OCI-LY1 (cell line): ENCODE results near the gene HOXA7.

Source experiments
- H2AFZ ChIP-seq: fragments of 200-600 bp; sonication (generic), shearing (Covaris generic); 2 replicates; pipeline ENCODE4 v1.6.0; 2014; ENCODE audit warnings: antibody characterized with exemption, mild to moderate bottlenecking, low read length
- H3F3A ChIP-seq: fragments of 200-600 bp; sonication (generic), shearing (Covaris generic); 2 replicates; pipeline ENCODE4 v1.6.0; 2014; ENCODE audit warnings: mild to moderate bottlenecking, antibody characterized with exemption, low read length, moderate library complexity; ENCODE audit not compliant: insufficient read depth
- H3K27ac ChIP-seq: fragments of 200-600 bp; sonication (generic); 2 replicates; pipeline ENCODE4 v1.5.1; 2014; ENCODE audit warnings: low read length, mixed run types, mild to moderate bottlenecking, low read depth; ENCODE audit not compliant: poor library complexity, severe bottlenecking
- H3K27me3 ChIP-seq: fragments of 200-600 bp; sonication (generic); 2 replicates; pipeline ENCODE4 v1.6.0; 2014; ENCODE audit warnings: antibody characterized with exemption, mild to moderate bottlenecking, low read length, moderate library complexity; ENCODE audit not compliant: insufficient read depth
- H3K36me3 ChIP-seq: fragments of 200-600 bp; sonication (generic); 2 replicates; pipeline ENCODE4 v1.6.1; 2014; ENCODE audit warnings: mild to moderate bottlenecking, antibody characterized with exemption, low read length, moderate library complexity, mixed read lengths; ENCODE audit not compliant: insufficient read depth
- H3K4me1 ChIP-seq: fragments of 200-600 bp; sonication (generic); 2 replicates; pipeline ENCODE4 v1.5.1; 2014; ENCODE audit warnings: mild to moderate bottlenecking, low read length, moderate library complexity; ENCODE audit not compliant: insufficient read depth, severe bottlenecking
- H3K4me2 ChIP-seq: fragments of 200-600 bp; sonication (generic), shearing (Covaris generic); 2 replicates; pipeline ENCODE4 v1.6.1; 2014; ENCODE audit warnings: low read length
- H3K4me3 ChIP-seq: fragments of 200-600 bp; sonication (generic); 2 replicates; pipeline ENCODE4 v1.5.1; 2014; ENCODE audit warnings: low read length, low read depth, mild to moderate bottlenecking, mixed read lengths; ENCODE audit not compliant: poor library complexity, severe bottlenecking
- H3K79me2 ChIP-seq: fragments of 200-600 bp; shearing (Covaris generic); 2 replicates; pipeline ENCODE4 v1.6.1; 2016; ENCODE audit warnings: mixed run types, low read length, mixed read lengths; ENCODE audit not compliant: insufficient read depth
- H3K9ac ChIP-seq: fragments of 200-600 bp; sonication (generic), shearing (Covaris generic); 2 replicates; pipeline ENCODE4 v1.6.1; 2014; ENCODE audit warnings: mild to moderate bottlenecking, low read length, mixed read lengths
- H3K9me2 ChIP-seq: fragments of 200-600 bp; sonication (generic), shearing (Covaris generic); 2 replicates; pipeline ENCODE4 v1.6.1; 2014; ENCODE audit warnings: low read depth, mild to moderate bottlenecking, low read length, mixed read lengths
- H3K9me3 ChIP-seq: fragments of 200-600 bp; shearing (Covaris generic); 2 replicates; pipeline ENCODE4 v1.6.1; 2014; ENCODE audit warnings: low read length, mixed read lengths
- H4K20me1 ChIP-seq: fragments of 200-600 bp; sonication (generic), shearing (Covaris generic); 2 replicates; pipeline ENCODE4 v1.6.0; 2016; ENCODE audit warnings: mild to moderate bottlenecking, low read length; ENCODE audit not compliant: insufficient read depth
- CTCF ChIP-seq: fragments of 200-600 bp; sonication (generic), shearing (Covaris generic); IDR thresholded peaks from 2 replicates; pipeline ENCODE4 v1.5.1; 2017; ENCODE audit warnings: mild to moderate bottlenecking, antibody characterized with exemption, low read length, moderate library complexity, mixed read lengths
- EZH2 ChIP-seq: fragments of 200-600 bp; sonication (generic), shearing (Covaris generic); IDR thresholded peaks from 2 replicates; pipeline ENCODE4 v1.8.0; 2017; ENCODE audit warnings: borderline replicate concordance, mixed run types, mild to moderate bottlenecking, antibody characterized with exemption, low read length, moderate library complexity, mixed read lengths

The HOXA7 gene

GRCh38 chr7:27131390-27131819, 25.1 kb downstream of the HOXA7 start:
- Histone ChIP-seq H3K36me3 (no peaks in the 10 kb centered on the region), H3K4me1 (no peaks in the 10 kb centered on the region), H3K9me2 (no peaks in the 10 kb centered on the region), H3K9ac (no peak overlapping the region), H2AFZ (no peak overlapping the region), H3K9me3 (no peaks in the 10 kb centered on the region), H3K4me2 (no peak overlapping the region), H3F3A (no peaks in the 10 kb centered on the region), H3K27me3 (no peaks in the 10 kb centered on the region), H3K79me2 (no peaks in the 10 kb centered on the region), H3K4me3 (no peak overlapping the region), H4K20me1 (no peaks in the 10 kb centered on the region), H3K27ac (no peak overlapping the region)
- TF ChIP-seq CTCF, result no peak
- TF ChIP-seq EZH2, result no peak

GRCh38 chr7:27130540-27131389, 25.7 kb downstream of the HOXA7 start, which contains the start of gene HOXA4:
Gene HOXA4, minus strand, starts transcription at chr7:27130757. Its CDS starts 24 bp downstream, at chr7:27130733.
- no peak for TF ChIP-seq EZH2
- TF ChIP-seq CTCF, result no peak
- no peaks in the 10 kb centered on the region for H3K9me3 ChIP-seq
- no peak within 1 kb of the TSS for H3K9ac ChIP-seq
- no peaks in the 10 kb centered on the region for H3K27me3 ChIP-seq
- H3K36me3 ChIP-seq, result no peaks in the 10 kb centered on the region
- no peaks in the 10 kb centered on the region for H4K20me1 ChIP-seq
- H3F3A ChIP-seq, result no peaks in the 10 kb centered on the region
- no peak within 1 kb of the TSS for H3K4me3 ChIP-seq
- no peak within 1 kb of the TSS for H3K27ac ChIP-seq
- no peaks in the 10 kb centered on the region for H3K4me1 ChIP-seq
- H3K9me2 ChIP-seq, result no peaks in the 10 kb centered on the region
- no peaks in the 10 kb centered on the region for H3K79me2 ChIP-seq
- no peak within 1 kb of the TSS for H3K4me2 ChIP-seq
- H2AFZ ChIP-seq, result no peak within 1 kb of the TSS

GRCh38 chr7:27129729-27130539, 26.5 kb downstream of the HOXA7 start:
- Histone ChIP-seq H3K4me3 (no peak overlapping the region), H3K27ac (no peak overlapping the region), H3K4me1 (no peaks in the 10 kb centered on the region), H3K9ac (no peak overlapping the region), H3K79me2 (no peaks in the 10 kb centered on the region), H3F3A (no peaks in the 10 kb centered on the region), H3K4me2 (no peak overlapping the region), H3K9me2 (no peaks in the 10 kb centered on the region), H2AFZ (no peak overlapping the region), H3K36me3 (no peaks in the 10 kb centered on the region), H3K9me3 (no peaks in the 10 kb centered on the region), H3K27me3 (no peaks in the 10 kb centered on the region), H4K20me1 (no peaks in the 10 kb centered on the region)
- TF ChIP-seq CTCF (no peak), EZH2 (no peak)
